ENCODE data around the gene ACTA2. TPM values are rescaled to one million over a fixed set of nuclear protein-coding genes. Genes with fewer than 3 reads are reported as not detected.
A peak's percentile ranks its signal among the peaks of the same experiment; 100 is the strongest.

Gene ACTA2
- polyA plus RNA-seq, 1 of the 3 experiments (the other 2 are of a cell fraction), result 130 TPM

DNA sequence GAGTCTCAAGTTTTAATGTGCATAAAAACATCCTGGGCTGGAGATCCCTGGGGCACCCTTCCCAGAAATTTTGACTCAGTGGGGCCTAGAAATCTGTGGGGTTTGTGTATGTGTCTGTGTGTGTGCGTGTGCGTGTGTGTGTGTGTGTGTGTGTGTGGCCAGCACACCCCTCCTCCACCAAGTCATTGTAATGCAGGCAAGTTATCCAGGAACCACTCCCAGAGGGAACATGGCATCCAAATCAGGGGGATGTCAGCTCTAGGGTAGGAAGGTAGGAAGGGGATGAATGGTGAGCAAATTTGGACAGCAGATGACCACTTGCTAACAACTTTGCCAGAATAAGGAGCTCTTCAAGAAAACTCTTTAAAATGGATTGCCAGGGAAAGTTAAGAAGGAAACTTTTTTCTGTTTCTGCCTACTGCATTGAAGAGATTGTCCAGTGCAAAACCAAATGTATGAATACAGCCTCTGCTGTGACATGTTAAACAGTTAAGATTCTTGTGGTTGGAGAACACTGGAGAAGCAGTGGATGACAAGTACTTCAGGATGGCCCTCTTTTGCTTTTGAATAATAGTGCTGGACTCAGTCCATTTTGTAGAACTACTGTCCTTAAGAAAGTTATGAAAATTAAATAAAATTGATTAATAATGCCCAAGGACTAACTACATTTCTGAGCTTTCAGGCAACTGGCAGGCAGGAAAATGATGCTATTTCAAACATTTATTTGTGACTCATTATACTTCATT is 60.2 kb downstream of the ACTA2 start (continued):
- TF ChIP-seq, protein P1, sequence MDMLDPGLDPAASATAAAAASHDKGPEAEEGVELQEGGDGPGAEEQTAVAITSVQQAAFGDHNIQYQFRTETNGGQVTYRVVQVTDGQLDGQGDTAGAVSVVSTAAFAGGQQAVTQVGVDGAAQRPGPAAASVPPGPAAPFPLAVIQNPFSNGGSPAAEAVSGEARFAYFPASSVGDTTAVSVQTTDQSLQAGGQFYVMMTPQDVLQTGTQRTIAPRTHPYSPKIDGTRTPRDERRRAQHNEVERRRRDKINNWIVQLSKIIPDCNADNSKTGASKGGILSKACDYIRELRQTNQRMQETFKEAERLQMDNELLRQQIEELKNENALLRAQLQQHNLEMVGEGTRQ (IDR thresholded peaks at IDR 0.05; ENCODE audit: borderline replicate concordance, low read depth, low read length), result no peak

DNA sequence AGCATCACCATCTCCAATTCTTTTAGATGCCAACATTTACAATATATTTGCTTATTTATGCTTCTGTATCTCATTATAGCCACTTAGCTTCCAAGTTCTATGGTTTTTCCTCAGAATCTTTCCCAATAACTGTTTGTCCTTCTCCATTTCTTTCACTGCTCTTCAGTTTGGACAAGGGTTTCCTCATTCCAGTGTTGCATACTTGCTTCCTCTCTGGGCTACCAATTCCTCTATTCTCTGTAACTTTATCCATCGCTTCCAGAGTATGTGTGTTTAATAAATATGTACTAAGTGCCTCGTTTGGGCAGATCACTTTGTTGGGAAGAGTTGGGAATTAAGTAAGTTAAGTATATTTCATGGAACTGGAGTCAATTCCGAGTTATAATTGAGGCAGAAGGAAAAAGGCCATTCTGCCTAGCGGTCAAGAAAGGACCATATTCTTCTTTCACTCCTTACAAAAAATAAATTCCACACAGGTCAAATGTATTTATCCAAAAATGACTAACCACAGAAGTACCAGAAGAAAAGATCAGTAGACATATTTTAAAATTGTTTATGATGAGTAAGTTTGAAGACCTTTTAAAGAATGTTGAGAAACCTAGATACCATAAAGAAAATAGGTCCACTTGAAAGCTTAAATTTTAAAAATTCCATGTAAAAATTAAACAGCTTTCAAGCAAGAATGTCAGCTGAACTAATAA is 61.7 kb downstream of the ACTA2 start:
- WGBS (ENCODE audit: low lambda C conversion rate), result 67% methylated on average over 4 of the region's 4 CpGs
- Histone ChIP-seq H3K27me3 (ENCODE audit: insufficient read depth) (no peaks in the 10 kb centered on the region), H3F3A (replicated peaks; ENCODE audit: insufficient read depth) (peaks cover 41% of the 10 kb centered on the region), H3K9ac (0 out of 2 replicates have a peak overlapping the region, but pooled peaks have one; percentile 2), H3K9me3 (no peaks in the 10 kb centered on the region), H3K4me2 (peak overlapping the region; percentile 13; the same call in 1 of the 2 replicates), H3K4me3 (ENCODE audit: low read depth in 2 of 2, low read length in 1 of 2) (no peak overlapping the region), H3K9me2 (no peaks in the 10 kb centered on the region), H3K27ac (ENCODE audit: low read depth in 2 of 2, low read length in 1 of 2) (peak overlapping the region; percentile 56 to 77; a peak in 3 of 4 replicates), H3K36me3 (replicated peaks in 1 of 2; ENCODE audit: control insufficient read depth in 1 of 2, insufficient read depth in 2 of 2, low read length in 1 of 2) (peaks cover 0 to 4% of the 10 kb centered on the region in 2 experiments), H3K4me1 (ENCODE audit: control insufficient read depth in 1 of 2, insufficient read depth in 2 of 2, low read depth in 1 of 2, low read length in 1 of 2) (peaks cover 11 to 91% of the 10 kb centered on the region in 2 experiments), H2AFZ (ENCODE audit: low read depth) (no peak overlapping the region), H4K20me1 (ENCODE audit: insufficient read depth) (no peaks in the 10 kb centered on the region), H3K79me2 (ENCODE audit: insufficient read depth) (peaks cover 80% of the 10 kb centered on the region)
- ChIA-PET POLR2A (no interaction called here), CTCF (no interaction called here)
- no peak for DNase-seq
- TF ChIP-seq, protein P2, sequence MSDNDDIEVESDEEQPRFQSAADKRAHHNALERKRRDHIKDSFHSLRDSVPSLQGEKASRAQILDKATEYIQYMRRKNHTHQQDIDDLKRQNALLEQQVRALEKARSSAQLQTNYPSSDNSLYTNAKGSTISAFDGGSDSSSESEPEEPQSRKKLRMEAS (IDR thresholded peaks at IDR 0.05; ENCODE audit: low read depth), result no peak
- no peak for TF ChIP-seq MEF2A (IDR thresholded peaks at IDR 0.05; ENCODE audit: borderline replicate concordance, low read depth)
- peak in 1 of 2 experiments; percentile 41; a peak in 1 of 4 replicates for TF ChIP-seq EP300 (IDR thresholded peaks at IDR 0.05; ENCODE audit: borderline replicate concordance in 1 of 2, low read depth in 1 of 2, low read length in 1 of 2)
- no peak for TF ChIP-seq SIN3A (IDR thresholded peaks at IDR 0.05; ENCODE audit: borderline replicate concordance, low read depth, low read length)
- TF ChIP-seq GATA2 (CRISPR knock-in tag; IDR thresholded peaks at IDR 0.05), result no peak
- TF ChIP-seq, protein P3, sequence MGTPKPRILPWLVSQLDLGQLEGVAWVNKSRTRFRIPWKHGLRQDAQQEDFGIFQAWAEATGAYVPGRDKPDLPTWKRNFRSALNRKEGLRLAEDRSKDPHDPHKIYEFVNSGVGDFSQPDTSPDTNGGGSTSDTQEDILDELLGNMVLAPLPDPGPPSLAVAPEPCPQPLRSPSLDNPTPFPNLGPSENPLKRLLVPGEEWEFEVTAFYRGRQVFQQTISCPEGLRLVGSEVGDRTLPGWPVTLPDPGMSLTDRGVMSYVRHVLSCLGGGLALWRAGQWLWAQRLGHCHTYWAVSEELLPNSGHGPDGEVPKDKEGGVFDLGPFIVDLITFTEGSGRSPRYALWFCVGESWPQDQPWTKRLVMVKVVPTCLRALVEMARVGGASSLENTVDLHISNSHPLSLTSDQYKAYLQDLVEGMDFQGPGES (IDR thresholded peaks at IDR 0.05; ENCODE audit: low read depth, low read length), result no peak
- TF ChIP-seq ELF1 (IDR thresholded peaks at IDR 0.05), result peak; percentile 21; the same call in 1 of the 2 replicates
- TF ChIP-seq FOXJ3 (CRISPR knock-in tag; IDR thresholded peaks at IDR 0.05), result no peak
- 0 out of 2 replicates have a peak, but pooled peaks have one; percentile 4 for TF ChIP-seq FOSL2 (IDR thresholded peaks at IDR 0.05; ENCODE audit: borderline replicate concordance, low read depth)
- TF ChIP-seq YY1 (IDR thresholded peaks at IDR 0.05; ENCODE audit: low read depth), result no peak
- TF ChIP-seq FOXM1 (IDR thresholded peaks at IDR 0.05; ENCODE audit: low read depth), result no peak
- TF ChIP-seq JUND (IDR thresholded peaks at IDR 0.05), result peak; percentile 47; the same call in 1 of the 2 replicates
- TF ChIP-seq, protein P4, sequence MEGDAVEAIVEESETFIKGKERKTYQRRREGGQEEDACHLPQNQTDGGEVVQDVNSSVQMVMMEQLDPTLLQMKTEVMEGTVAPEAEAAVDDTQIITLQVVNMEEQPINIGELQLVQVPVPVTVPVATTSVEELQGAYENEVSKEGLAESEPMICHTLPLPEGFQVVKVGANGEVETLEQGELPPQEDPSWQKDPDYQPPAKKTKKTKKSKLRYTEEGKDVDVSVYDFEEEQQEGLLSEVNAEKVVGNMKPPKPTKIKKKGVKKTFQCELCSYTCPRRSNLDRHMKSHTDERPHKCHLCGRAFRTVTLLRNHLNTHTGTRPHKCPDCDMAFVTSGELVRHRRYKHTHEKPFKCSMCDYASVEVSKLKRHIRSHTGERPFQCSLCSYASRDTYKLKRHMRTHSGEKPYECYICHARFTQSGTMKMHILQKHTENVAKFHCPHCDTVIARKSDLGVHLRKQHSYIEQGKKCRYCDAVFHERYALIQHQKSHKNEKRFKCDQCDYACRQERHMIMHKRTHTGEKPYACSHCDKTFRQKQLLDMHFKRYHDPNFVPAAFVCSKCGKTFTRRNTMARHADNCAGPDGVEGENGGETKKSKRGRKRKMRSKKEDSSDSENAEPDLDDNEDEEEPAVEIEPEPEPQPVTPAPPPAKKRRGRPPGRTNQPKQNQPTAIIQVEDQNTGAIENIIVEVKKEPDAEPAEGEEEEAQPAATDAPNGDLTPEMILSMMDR (IDR thresholded peaks at IDR 0.05), result no peak
- TF ChIP-seq, protein P5, sequence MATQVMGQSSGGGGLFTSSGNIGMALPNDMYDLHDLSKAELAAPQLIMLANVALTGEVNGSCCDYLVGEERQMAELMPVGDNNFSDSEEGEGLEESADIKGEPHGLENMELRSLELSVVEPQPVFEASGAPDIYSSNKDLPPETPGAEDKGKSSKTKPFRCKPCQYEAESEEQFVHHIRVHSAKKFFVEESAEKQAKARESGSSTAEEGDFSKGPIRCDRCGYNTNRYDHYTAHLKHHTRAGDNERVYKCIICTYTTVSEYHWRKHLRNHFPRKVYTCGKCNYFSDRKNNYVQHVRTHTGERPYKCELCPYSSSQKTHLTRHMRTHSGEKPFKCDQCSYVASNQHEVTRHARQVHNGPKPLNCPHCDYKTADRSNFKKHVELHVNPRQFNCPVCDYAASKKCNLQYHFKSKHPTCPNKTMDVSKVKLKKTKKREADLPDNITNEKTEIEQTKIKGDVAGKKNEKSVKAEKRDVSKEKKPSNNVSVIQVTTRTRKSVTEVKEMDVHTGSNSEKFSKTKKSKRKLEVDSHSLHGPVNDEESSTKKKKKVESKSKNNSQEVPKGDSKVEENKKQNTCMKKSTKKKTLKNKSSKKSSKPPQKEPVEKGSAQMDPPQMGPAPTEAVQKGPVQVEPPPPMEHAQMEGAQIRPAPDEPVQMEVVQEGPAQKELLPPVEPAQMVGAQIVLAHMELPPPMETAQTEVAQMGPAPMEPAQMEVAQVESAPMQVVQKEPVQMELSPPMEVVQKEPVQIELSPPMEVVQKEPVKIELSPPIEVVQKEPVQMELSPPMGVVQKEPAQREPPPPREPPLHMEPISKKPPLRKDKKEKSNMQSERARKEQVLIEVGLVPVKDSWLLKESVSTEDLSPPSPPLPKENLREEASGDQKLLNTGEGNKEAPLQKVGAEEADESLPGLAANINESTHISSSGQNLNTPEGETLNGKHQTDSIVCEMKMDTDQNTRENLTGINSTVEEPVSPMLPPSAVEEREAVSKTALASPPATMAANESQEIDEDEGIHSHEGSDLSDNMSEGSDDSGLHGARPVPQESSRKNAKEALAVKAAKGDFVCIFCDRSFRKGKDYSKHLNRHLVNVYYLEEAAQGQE (IDR thresholded peaks at IDR 0.05; ENCODE audit: low read depth, low read length), result no peak
- TF ChIP-seq POLR2AphosphoS5 (IDR thresholded peaks at IDR 0.05; ENCODE audit: low read depth, low read length), result 0 out of 2 replicates have a peak, but pooled peaks have one; percentile 16
- TF ChIP-seq TCF12 (IDR thresholded peaks at IDR 0.05), result peak; percentile 28; the same call in 1 of the 2 replicates
- TF ChIP-seq TEAD4 (IDR thresholded peaks at IDR 0.05; ENCODE audit: borderline replicate concordance, insufficient read depth), result no peak
- TF ChIP-seq, protein P1 (IDR thresholded peaks at IDR 0.05; ENCODE audit: borderline replicate concordance, low read depth, low read length), result no peak
- TF ChIP-seq RAD21 (IDR thresholded peaks at IDR 0.05; ENCODE audit: low read length), result no peak
- no peak for TF ChIP-seq RXRA (IDR thresholded peaks at IDR 0.05; ENCODE audit: borderline replicate concordance, low read depth)
- no peak for TF ChIP-seq CHD2 (IDR thresholded peaks at IDR 0.05; ENCODE audit: low read length, partially characterized antibody)

All from SK-N-SH (cell line).